ENCODE results near the gene PLA2G4E.

DNA sequence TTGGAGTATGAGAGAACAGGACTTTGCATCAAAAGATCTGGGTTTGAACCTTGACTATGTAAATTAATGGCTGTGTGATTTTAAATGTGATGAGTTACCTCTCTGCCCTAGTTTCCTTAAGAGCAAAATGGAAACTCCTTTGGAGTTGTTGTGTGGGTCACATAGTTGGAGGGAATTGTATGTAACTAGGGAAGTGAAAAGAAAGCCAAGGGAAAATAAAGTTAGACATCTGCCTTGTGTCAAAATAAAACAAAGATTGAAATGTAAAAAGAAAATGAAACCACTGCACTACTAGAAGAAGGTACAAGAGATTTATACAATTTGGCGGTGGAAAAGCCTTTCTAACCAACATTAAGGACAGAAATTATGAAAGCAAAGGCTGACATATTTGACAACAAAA lies 46.8 kb downstream of the PLA2G4E start:
- TF ChIP-seq, protein P1, sequence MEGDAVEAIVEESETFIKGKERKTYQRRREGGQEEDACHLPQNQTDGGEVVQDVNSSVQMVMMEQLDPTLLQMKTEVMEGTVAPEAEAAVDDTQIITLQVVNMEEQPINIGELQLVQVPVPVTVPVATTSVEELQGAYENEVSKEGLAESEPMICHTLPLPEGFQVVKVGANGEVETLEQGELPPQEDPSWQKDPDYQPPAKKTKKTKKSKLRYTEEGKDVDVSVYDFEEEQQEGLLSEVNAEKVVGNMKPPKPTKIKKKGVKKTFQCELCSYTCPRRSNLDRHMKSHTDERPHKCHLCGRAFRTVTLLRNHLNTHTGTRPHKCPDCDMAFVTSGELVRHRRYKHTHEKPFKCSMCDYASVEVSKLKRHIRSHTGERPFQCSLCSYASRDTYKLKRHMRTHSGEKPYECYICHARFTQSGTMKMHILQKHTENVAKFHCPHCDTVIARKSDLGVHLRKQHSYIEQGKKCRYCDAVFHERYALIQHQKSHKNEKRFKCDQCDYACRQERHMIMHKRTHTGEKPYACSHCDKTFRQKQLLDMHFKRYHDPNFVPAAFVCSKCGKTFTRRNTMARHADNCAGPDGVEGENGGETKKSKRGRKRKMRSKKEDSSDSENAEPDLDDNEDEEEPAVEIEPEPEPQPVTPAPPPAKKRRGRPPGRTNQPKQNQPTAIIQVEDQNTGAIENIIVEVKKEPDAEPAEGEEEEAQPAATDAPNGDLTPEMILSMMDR (IDR thresholded peaks at IDR 0.05), result no peak
- TF ChIP-seq POLR2AphosphoS5 (IDR thresholded peaks at IDR 0.05), result no peak

All from breast epithelium (tissue), 3 donors.